Measurements from ENCODE around the gene C1D. TPM values are rescaled to one million over a fixed set of nuclear protein-coding genes. Genes with fewer than 3 reads are reported as not detected.

Gene C1D
- total RNA-seq, 1 experiment from 2014 or later = 21.1 TPM

DNA sequence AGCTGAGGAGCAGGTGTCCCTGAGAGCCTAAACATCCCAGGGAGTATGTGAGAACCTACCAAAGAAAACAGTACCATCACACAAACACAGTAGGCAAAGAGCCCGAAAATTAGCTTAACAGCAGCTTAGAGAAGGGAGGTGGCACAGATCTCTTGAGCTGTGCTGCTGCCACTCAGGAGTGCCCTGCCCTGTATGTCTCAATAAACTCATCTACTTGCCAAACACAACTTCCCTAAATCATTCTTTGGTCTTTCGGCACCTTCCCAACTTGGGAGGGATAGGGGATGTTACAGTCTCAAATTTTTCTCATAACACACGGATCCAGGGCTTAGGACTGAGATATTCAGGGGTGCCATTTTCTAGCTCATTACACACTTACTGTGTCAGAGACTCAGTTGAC, 45.3 kb upstream of the C1D start:
- H3K9me2 ChIP-seq (ENCODE audit: insufficient read depth) = no peaks in the 10 kb centered on the region
- POLR2A ChIA-PET = no interaction called here
- H3K36me3 ChIP-seq (ENCODE audit: control insufficient read depth in 1 of 2, insufficient read depth in 2 of 2, low read length in 2 of 2) = no peaks in the 10 kb centered on the region
- CTCF ChIA-PET = interaction anchor here (1.5 kb wide), 1 partner anchor 14 kb away, joined by 7 read pairs; no protein-coding TSS in a partner anchor
- no peaks in the 10 kb centered on the region for H3K4me1 ChIP-seq (ENCODE audit: control insufficient read depth in 1 of 2, insufficient read depth in 2 of 2, low read length in 2 of 2)
- H3K4me2 ChIP-seq (ENCODE audit: low read length) = no peak overlapping the region
- no TSS peak for BruUV-seq (replicated peaks)
- RAD21 ChIA-PET (ENCODE audit: low non-redundant PET in 1 of 2, low total read pairs in 2 of 2, uncharacterized antibody in 2 of 2, unreplicated experiment in 2 of 2) = no interaction called here
- no peaks in the 10 kb centered on the region for H3K79me2 ChIP-seq (ENCODE audit: insufficient read depth, low read length)
- H3K9me3 ChIP-seq (ENCODE audit: control insufficient read depth in 1 of 2, insufficient read depth in 1 of 2, low read depth in 1 of 2, low read length in 2 of 2) = peaks cover 0 to 4% of the 10 kb centered on the region in 2 experiments; a peak in 1 of 4 replicates
- no peak overlapping the region for H3K4me3 ChIP-seq (replicated peaks in 1 of 2; ENCODE audit: low read depth in 1 of 2, low read length in 2 of 2)
- no peak overlapping the region for H3K9ac ChIP-seq (ENCODE audit: low read length)
- H3K27ac ChIP-seq (ENCODE audit: low read depth, low read length) = no peak overlapping the region
- intact Hi-C loops (cut with micrococcal nuclease) = no loop called here
- no peak for TF ChIP-seq EZH2phosphoT487 (IDR thresholded peaks at IDR 0.05; ENCODE audit: borderline replicate concordance)
- TF ChIP-seq RAD21 (IDR thresholded peaks at IDR 0.05; ENCODE audit: low read depth) = no peak
- no peak for TF ChIP-seq POLR2A (IDR thresholded peaks at IDR 0.05; ENCODE audit: borderline replicate concordance, extremely low read depth, insufficient read depth, insufficient read length)
- no peak for TF ChIP-seq ZBTB33 (IDR thresholded peaks at IDR 0.05; ENCODE audit: extremely low read depth, insufficient replicate concordance, low read length)
- no peak for TF ChIP-seq TCF7L2 (IDR thresholded peaks at IDR 0.05; ENCODE audit: borderline replicate concordance, extremely low read depth, insufficient read depth, insufficient read length)
- TF ChIP-seq EGR1 (IDR thresholded peaks at IDR 0.05; ENCODE audit: low read depth) = no peak
- no peak for TF ChIP-seq ZNF274 (IDR thresholded peaks at IDR 0.05; ENCODE audit: low read depth, low read length)
- no peak for TF ChIP-seq CEBPB (IDR thresholded peaks at IDR 0.05; ENCODE audit: low read depth)
- TF ChIP-seq SP1 (IDR thresholded peaks at IDR 0.05; ENCODE audit: low read depth) = no peak
- H3K27me3 ChIP-seq (ENCODE audit: insufficient read depth, low read length) = no peaks in the 10 kb centered on the region
- DNase-seq (ENCODE audit: low read depth, low spot score) (no peak), ATAC-seq (no peak)
- no peak overlapping the region for H2AFZ ChIP-seq (ENCODE audit: low read depth, low read length, poor library complexity, severe bottlenecking)
- no peaks in the 10 kb centered on the region for H4K20me1 ChIP-seq (ENCODE audit: insufficient read depth)

GRCh38 chr2:68107475-68107874, 44.7 kb upstream of the C1D start:
- H3K36me3 ChIP-seq (ENCODE audit: control insufficient read depth in 1 of 2, insufficient read depth in 2 of 2, low read length in 2 of 2) = no peaks in the 10 kb centered on the region
- no peak for DNase-seq (ENCODE audit: low read depth, low spot score)
- ATAC-seq = no peak
- no peaks in the 10 kb centered on the region for H3K9me2 ChIP-seq (ENCODE audit: insufficient read depth)
- intact Hi-C loops (cut with micrococcal nuclease) = no loop called here
- no peak overlapping the region for H3K27ac ChIP-seq (ENCODE audit: low read depth, low read length)
- ChIA-PET CTCF (no interaction called here), RAD21 (ENCODE audit: low non-redundant PET in 1 of 2, low total read pairs in 2 of 2, uncharacterized antibody in 2 of 2, unreplicated experiment in 2 of 2) (no interaction called here), POLR2A (no interaction called here)
- no peak overlapping the region for H3K4me3 ChIP-seq (replicated peaks in 1 of 2; ENCODE audit: low read depth in 1 of 2, low read length in 2 of 2)
- H3K9me3 ChIP-seq (ENCODE audit: control insufficient read depth in 1 of 2, insufficient read depth in 1 of 2, low read depth in 1 of 2, low read length in 2 of 2) = peaks cover 0 to 4% of the 10 kb centered on the region in 2 experiments; a peak in 1 of 4 replicates
- no peak overlapping the region for H3K4me2 ChIP-seq (ENCODE audit: low read length)
- no peak overlapping the region for H3K9ac ChIP-seq (ENCODE audit: low read length)
- H2AFZ ChIP-seq (ENCODE audit: low read depth, low read length, poor library complexity, severe bottlenecking) = no peak overlapping the region
- no peaks in the 10 kb centered on the region for H3K4me1 ChIP-seq (ENCODE audit: control insufficient read depth in 1 of 2, insufficient read depth in 2 of 2, low read length in 2 of 2)
- no TSS peak for BruUV-seq (replicated peaks)
- H4K20me1 ChIP-seq (ENCODE audit: insufficient read depth) = no peaks in the 10 kb centered on the region
- no peaks in the 10 kb centered on the region for H3K79me2 ChIP-seq (ENCODE audit: insufficient read depth, low read length)
- H3K27me3 ChIP-seq (ENCODE audit: insufficient read depth, low read length) = no peaks in the 10 kb centered on the region
- no peak for TF ChIP-seq EZH2phosphoT487 (IDR thresholded peaks at IDR 0.05; ENCODE audit: borderline replicate concordance)
- no peak for TF ChIP-seq SRF (IDR thresholded peaks at IDR 0.05; ENCODE audit: low read depth)
- no peak for TF ChIP-seq EZH2 (IDR thresholded peaks at IDR 0.05)
- TF ChIP-seq ELF1 (IDR thresholded peaks at IDR 0.05; ENCODE audit: borderline replicate concordance, low read depth) = no peak
- no peak for TF ChIP-seq SIN3A (IDR thresholded peaks at IDR 0.05; ENCODE audit: low read depth)
- TF ChIP-seq REST (IDR thresholded peaks at IDR 0.05; ENCODE audit: low read depth) = no peak
- no peak for TF ChIP-seq SP1 (IDR thresholded peaks at IDR 0.05; ENCODE audit: low read depth)
- no peak for TF ChIP-seq POLR2AphosphoS5 (IDR thresholded peaks at IDR 0.05; ENCODE audit: low read depth, low read length)
- no peak for TF ChIP-seq ZFX (IDR thresholded peaks at IDR 0.05)
- no peak for TF ChIP-seq YY1 (IDR thresholded peaks at IDR 0.05; ENCODE audit: extremely low read depth, insufficient replicate concordance, low read depth, low read length)
- no peak for TF ChIP-seq POLR2A (IDR thresholded peaks at IDR 0.05; ENCODE audit: borderline replicate concordance, extremely low read depth, insufficient read depth, insufficient read length)
